ENCODE measurements around the gene TRMT61A.

The TRMT61A gene

DNA sequence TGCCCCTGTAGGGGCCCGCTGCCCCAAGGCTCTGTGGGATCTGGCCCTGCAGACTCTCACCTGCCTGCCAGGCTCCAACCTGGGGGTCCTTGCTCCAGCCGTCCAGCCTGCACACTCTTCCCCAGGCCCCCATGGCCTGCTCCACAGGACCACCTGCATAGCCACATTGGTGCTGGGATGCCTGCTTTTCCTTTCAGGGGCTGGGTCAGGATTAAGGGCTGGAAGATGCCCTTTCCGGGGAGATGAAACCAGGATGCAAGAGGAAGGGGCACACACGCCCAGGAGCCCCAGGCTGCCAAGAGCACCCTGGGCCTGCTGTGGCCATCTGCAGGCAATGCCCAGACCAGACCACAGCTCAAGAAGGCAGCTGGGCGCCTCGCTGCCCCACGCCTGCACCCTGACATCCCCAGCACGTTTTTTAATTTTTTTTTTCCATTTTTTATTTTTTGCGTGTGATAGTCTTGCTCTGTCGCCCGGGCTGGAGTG is 18.5 kb downstream of the TRMT61A start:
- DNase-seq (ENCODE audit: low read depth in 2 of 2) = no peak

DNA sequence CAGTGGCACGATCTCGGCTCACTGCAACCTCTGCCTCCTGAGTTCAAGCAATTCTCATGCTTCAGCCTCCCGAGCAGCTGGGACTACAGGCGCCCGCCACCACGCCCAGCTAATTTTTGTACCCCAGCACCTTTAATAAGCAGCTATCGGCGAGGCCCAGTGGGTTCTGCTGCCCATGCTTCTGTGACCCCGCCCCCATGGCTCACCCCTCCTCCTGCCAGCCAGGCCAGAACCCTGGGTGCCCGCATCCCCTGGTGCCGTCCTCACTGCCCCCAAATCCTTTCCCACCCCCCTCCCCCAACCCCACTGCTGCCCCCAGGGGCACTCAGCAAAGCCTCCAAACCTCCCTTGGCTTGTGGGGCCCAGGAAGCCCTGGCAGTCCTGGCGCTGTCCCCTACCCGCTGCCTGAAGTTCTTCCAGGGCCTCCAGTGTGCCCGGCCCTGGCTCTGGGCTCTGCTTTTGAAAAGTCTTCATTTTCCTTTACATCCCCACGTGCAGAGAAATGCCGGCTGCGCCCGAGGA is 19.0 kb downstream of the TRMT61A start:
- DNase-seq (ENCODE audit: low read depth in 2 of 2) = no peak

DNA sequence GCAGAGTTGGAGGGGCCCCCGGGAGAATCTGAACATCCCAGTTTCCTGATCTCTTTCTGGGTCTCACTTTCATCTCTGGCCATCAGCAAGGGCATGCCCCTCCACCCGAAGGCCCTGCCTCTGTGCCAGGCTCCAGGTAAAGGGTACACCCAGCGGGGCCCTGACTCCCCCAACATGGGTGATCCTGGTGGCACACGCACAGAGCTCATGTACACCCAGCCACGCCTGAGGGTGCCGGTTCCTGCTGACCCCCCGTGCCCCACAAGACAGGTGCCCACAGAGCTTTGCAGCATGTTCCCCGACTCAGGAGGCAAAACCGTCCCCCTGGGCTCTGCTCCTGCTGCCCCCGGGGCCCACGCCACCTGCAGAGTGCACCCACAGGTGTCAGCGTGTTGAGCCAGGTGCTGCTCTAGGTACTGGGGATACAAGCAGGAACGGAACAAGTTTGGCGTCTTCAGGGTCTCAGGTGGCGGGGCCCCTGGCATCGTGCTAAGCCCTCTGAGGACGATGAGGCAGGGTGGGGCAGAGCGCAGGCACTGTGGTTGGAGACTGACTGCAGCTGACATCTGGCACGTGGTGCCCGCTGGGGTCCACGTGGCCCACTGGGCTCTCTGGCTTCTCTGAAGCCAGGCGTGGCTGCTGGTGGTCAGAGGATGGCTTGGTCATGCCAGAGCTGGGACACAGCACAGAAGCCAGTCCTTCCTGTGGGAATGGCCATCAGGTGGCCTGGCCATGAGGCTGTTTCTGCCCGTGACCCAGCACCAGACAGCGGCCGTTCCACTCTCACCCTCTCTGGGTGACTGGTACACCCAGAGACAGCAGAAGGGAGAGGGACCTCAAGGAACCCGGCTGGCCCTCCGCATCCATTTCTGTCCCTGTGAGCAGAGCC is 19.7 kb downstream of the TRMT61A start:
- no peak for DNase-seq (ENCODE audit: low read depth in 2 of 2)

DNA sequence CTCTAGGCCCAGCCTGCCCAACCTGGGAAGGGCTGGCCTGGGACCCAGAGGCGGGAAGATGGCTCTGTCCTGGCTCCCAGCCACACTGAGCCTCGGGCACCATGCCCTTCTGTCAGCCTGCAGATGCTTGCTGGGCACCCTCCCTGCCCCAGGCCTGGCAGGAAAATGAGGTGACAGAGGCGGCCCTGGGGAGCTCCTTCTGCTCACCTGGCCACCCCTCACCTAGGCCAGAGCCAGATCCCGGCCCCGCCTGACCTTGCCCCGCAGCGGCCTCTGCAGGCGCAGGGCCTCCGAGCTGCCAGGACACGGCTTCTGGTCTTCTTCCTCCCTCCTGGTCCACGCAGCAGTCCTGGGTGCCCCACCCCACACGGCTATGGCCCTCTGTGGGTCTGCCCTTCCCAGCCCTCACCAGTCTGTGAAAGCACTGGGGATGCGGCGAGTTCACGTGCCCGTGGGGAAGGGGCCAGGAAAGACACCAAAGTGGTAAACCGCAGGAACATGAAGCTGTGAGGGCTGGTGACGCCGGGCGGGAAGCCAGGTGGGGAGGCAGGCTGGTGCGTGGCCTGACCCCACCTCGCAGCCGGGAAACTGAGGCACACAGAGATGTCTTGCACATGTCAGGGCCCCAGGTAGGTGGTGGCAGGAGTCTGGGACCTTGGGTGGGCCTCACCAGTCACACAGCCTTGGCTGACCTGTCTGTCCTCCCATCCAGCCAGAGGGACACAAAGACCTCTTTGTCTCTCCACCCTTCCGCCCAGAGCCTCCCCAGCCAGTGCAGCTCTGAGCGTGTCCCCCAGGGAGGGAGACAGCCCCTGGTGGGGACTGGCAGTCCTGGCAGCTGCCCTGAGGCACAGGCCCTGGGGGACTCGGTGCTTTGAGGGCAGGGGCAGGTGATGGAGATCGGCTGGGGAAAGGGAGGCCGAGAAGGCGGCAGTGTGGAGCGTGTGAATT is 20.6 kb downstream of the TRMT61A start:
- DNase-seq (ENCODE audit: low read depth in 2 of 2) = no peak

DNA sequence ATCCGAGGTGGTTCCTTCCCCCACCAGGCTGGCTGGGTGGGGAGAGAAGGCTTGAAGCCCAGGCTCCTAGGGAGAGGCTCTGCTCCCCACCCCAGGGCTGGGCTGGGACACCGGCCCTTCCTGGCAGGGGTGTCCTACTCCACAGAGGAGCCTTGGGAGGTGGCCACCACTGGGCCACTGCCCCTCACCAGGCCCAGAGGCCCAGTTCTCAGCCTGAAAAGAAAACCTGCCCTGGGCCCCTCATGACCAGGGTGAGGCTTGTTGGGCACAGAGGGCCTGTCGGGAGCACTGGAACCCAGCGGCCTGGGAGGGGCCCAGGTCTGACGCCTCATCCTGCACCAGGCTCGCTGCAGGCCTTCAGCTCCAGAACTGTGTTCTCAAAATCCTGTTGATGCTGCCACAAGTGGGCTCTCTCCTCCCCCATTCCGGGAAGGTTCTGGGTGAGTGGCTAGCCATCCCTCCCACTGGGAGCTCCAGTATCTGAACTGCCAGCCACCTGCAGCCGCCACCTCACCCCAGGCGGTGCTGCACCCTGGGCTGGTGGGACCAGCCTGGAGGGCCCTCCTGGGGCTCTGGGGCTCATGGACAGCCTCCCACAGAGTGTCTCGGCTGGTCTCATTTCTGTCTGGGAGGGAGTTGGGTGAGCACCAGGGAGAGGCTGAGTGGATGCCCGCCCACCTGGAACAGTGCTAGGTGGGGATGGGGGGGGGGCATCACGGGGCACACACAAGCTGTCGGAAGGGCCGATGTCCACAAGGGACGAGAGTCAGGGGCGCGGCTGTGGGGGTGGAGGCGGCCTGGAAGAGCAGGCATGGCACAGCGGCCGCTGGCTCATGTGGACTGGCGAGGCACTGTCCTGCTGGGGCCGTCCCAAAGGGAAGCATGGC is 21.7 kb downstream of the TRMT61A start:
- DNase-seq (ENCODE audit: low read depth in 2 of 2) = no peak

DNA sequence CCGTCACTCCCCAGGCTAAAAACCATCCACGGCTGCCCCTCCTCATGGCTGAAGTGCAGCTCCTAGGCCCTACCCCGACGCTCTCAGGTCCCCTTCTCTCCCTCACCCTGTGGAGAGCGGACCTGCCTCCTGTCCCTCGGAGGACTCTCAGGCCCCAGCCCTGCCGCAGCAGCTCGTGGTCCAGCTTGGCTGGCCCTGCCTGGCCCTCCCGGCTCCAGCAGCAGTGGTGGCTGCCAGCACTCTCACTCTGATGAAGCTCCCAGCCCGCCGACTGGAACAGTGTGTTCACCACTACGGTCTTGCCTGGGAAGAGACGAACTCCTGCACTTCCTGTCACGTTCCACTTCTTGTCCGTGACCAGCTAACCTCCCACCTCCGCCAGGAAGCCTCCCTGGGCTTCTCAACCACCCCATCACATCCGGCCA is 22.4 kb downstream of the TRMT61A start:
- no peak for DNase-seq (ENCODE audit: low read depth in 2 of 2)

DNA sequence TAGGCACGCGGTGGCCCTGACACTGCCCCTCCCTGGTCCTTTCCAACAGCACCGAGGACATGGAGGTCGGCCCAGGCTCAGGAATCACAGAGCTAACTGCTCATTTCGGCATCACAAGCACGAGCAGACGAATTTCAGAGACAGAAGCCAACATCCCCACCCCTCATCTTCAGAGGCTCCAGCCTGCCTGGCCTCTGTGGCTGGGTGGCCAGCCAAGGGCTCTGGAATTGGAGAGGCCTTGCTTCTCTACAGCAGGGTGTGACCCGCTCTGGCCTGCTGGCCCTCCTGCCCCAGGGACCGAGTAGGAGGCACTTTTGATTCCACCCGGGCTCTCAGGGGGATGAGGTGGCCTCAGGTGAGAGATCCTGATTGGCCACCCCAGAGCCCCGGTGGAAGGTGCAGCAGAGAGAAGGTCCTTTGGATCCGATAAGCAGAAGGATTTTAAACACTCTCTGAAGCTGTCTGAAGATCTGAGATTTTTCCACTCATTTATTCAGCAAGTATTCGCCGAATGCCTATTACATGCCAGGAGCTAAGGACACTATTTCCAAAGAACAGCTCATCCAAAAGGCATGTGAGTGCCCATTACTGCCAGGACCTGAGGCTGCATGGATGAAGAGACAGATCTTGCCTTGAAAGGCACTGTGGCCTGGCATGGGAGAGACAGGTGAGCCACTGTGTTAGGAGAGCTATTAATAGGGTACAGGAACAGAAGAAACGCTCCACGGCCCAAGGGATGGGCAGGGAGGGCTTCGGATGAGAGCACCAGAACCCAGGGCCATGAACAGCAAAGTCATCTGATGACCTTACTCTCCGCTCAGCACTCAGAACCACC is 23.2 kb downstream of the TRMT61A start:
- DNase-seq (ENCODE audit: low read depth in 2 of 2) = no peak

DNA sequence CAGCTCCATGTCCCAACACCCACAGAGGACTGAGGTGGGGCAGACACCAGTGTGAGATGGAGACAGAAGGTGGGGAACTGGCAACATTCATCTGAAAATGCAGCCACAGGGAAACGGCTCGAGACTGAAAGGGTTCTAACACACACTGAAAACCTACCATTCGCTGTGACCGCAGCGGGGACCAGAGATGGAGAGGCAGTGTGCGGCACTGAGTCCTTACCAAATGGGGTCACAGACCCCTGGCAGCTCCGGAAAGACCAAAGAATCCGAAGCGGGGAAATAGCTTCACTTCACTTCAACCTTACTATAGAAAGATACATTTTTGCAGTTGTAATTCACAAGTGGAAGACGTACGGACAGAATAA is 23.8 kb downstream of the TRMT61A start:
- no peak for DNase-seq (ENCODE audit: low read depth in 2 of 2)

DNA sequence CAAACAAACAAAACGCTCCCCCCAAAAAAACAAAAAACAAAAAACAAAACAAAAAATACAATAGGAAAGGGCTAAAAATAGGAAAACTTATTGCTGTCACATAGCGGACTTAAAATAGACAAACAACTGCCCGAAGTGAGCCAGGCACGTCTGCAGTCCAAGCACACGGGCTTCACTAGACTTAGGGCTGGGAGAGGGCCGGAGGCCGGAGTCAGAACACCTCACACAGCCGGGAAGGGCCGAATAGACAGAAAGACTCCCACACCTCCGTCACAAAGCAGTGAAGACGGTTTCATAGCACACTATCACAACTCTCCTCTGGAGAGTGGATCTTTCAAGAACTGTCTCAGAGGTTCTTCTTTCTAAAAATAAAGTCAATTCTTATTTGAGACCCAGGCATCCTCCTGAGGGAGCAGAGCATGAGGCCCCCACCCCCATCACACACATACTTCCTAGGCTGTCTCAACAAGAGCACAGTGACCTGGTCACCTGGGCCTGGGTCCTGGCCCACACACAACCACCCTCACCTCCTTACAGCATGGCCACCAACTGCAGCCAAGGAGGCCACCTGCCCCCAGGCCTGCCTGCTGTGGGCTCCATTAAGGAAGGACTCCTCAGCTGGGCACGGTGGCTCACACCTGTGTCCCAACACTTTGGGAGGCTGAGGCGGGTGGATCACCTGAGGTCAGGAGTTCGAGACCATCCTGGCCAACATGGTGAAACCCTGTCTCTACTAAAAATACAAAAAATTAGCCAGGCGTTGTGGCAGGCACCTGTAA is 26.8 kb downstream of the TRMT61A start:
- no peak for DNase-seq (ENCODE audit: low read depth in 2 of 2)

DNA sequence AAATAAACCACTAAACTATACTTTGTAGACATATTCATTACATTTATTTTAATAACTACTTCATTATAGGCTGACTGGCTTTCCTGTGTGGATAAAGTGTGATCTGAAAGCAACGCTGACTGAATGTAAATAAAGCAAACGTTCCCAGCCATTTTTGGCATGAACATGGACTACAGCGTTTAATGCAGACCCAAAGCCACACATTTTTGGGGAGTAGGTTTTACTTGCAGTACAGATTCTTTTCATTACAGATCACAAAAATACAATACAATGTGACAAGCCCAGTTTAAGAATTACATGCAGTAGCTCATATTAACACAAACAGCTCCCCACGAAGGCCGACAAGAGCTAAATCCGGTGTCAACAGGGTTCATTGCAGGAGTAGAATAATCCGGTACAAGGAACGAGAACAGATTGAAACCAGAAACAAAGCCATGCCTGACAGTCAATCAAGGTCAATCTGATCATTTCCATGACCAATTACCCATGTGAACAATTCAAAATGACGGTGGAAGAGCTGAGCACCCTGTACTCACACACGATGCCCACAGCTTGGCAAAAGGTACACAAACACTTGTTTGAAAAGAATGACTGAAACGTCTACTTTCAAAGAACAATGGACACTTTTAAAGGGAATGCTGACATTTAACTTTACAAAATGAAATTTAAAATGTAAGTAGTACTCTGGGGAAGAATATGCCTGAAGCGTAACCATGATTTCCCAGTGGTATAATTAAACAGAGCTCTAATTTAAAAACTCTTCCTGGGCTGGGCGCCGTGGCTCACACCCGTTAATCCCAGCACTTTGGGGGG is 28.2 kb downstream of the TRMT61A start:
- DNase-seq (ENCODE audit: low read depth in 2 of 2) = no peak

DNA sequence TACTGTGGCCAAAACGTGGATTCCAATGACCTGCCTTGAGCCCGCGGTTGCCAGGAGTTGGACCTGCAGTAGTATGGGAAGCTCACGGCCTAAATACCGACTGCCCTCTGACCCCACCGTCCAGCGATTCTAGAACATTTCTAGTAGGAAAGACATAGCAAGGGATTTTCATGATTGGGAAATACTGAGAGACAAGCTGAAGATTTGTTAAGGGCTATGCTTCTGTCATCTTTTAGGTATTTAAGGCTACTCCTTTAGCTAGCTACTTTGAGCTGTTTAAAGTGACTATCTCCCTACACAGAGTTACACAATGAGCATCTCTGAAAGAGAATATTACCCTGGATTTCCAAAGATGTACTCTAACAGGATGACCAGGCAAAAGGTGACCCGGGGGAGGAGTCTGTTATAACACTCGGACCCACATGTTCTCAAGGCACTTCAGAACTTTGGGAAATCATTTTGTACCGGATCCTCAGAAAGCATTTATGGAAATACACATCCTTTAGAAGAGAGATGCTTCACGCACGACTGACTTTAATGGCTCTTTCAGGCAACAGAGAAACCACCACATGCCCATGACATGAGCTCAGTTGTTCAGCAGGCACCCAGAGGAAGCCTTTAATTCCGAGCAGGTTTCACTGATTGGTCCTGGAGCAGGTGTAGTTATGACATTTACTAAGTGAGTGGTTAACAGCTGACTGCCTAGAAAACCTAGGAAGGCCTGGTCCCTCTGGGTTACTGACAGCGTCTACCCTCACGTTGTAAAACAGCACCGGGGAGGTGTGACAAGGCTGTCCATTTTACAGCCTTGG is 29.3 kb downstream of the TRMT61A start:
- DNase-seq (ENCODE audit: low read depth in 2 of 2) = no peak

DNA sequence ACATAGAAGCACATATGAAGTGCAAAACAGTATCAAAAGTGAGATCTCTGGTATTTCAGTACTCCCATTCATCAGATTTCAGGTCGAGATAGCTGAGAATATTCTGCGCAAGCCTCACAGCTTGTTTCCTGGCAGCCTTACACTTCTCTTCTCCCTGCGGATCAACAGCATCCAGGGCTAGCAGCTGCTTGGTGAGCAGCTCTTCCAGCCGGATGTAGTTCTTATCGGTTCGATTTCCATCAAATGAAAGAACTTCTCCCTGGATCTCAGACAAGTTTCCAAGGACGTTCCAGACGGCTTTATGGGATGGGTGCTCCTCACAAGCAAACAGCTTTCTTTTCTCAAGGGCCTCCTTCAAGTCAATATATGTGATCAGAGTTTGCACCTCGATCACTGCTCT is 30.8 kb downstream of the TRMT61A start:
- DNase-seq (ENCODE audit: low read depth in 2 of 2) = no peak

DNA sequence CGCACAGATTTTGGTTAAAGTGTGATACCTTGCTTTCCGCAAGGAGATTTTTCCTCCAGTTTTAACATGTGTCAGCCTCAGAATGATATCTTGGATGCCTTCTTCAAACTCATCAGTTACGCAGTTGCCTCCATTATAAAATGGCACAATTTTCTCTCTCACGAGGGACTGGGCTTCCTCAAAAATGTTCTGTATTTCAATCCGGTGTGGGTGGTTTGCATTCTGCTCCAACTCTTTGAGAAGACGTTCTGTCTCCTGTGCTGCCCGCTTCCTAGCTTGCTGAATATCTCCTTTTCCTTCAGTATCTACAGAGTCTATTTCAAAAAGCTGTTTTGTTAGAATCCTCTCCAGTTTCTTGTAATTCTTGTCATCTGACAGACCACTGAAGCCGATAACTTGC is 31.7 kb downstream of the TRMT61A start:
- DNase-seq (ENCODE audit: low read depth in 2 of 2) = no peak

DNA sequence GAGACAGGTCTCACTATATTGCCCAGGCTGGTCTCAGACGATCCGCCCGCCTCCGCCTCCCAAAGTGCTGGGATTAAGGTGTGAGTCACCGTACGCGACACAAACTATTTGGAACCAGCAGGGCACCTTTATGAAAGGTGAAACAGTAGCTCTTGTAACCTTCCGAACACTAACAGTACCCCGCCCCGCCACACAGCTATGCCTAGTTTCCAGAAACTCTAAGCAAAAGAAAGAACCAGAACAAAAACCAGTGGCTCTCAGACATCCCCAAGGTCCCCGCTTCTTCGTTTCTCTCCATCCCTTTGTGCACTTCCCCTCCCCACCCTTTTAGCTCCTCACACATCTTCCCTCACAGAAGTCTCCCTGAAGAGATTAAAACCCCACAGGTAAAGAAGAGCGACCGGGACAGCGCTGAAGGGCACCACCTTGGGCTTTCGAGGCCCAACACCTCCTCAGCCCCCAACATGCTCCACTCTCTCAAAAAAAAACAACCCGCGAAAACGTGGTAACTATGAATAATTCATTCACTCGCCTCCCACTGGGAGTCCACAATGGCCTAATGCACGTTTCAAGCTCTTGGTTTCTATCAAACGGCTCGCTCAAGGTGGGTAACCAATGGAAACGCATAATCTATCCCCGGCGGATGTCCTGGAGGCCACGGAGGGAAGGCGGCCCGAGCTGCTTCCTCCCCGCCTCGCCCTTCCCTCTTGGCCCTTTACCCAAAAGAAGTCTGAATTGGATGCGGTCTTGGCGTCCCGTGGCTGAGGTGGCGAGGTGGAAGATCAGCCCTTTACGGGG is 32.6 kb downstream of the TRMT61A start:
- no peak for DNase-seq (ENCODE audit: low read depth in 2 of 2)

DNA sequence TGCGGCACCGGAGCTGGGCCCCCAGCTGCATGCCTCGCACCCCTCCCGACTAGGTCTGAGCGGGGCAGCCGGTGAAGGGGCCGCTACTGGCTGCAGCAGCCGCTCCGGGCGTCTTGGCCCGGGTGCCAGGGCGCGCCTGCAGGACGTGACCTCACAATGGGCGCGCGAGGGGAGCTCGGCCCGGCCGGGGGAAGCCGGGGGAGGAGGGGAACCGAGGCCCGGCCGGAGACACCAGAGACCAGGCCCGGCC is 33.1 kb downstream of the TRMT61A start:
- DNase-seq (ENCODE audit: low read depth in 2 of 2) = no peak

DNA sequence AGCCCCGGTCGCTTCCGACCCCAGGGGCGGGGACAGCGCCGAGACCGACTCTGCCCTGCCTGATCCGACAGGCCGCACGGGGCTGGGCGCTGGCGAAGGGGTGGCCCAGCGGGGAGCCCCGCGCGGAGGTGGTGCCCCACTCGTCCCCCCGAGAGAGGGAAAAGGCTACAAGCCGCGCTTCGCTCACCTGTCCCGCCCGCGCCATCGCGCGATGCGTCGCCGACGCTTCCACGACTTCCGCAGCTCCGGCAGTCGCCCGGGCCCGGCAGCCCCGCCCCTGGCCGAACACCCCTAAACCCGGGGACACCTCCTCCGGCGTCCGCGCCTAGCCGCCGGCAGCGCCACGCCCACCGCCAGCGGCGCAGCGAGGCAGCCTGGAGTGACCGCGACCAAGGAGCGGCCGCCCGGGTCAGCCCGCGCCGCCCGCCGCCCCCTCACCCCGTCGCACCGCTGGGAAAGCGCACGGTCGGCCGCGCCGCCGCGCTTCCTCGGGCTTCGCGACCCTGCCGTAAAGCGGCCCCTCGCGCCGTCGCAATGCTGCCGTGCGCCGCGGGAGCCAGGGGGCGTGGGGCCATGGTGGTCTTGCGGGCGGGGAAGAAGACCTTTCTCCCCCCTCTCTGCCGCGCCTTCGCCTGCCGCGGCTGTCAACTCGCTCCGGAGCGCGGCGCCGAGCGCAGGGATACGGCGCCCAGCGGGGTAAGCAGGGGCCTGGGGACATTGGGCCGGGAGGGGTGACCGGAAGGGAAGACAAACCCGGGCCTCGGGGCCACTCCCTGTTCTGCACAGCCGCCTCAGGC is 33.6 kb downstream of the TRMT61A start, which contains the start of the genes BAG5 and COA8:
Gene BAG5, minus strand, starts transcription at position 229 of the 797 bp plus-strand sequence. CDS start 1,493 bp downstream, outside the sequence.
Gene COA8, plus strand, starts transcription at position 532 of the 797 bp plus-strand sequence. Its CDS starts 42 bp downstream, at position 574.
- peak; percentile 68 to 75 for DNase-seq (ENCODE audit: low read depth in 2 of 2)

All from activated CD8-positive, alpha-beta memory T cell treated with anti-CD3 and anti-CD28 coated beads for 4 hours (primary cell).